22Rv1 (cell line): ENCODE measurements around the gene ISCU.
"Not testable (repeated sequence)": the region's sequence is repeated elsewhere in the genome, so short reads cannot be mapped to it uniquely, and the experiment has no call there.

Experiments
- H3K27ac ChIP-seq: fragments of 450-650 bp; 2 replicates; pipeline ENCODE4 v1.5.1; 2017
- ZFX ChIP-seq: fragments of 450-650 bp; IDR thresholded peaks from 2 replicates; pipeline ENCODE4 v1.6.1; 2017; ENCODE audit warnings: antibody characterized with exemption, borderline replicate concordance
- TF ChIP-seq, protein P1 (sequence below): fragments of 450-650 bp; IDR thresholded peaks from 2 replicates; pipeline ENCODE4 v1.5.1; 2017; ENCODE audit warnings: mild to moderate bottlenecking

The ISCU gene

DNA sequence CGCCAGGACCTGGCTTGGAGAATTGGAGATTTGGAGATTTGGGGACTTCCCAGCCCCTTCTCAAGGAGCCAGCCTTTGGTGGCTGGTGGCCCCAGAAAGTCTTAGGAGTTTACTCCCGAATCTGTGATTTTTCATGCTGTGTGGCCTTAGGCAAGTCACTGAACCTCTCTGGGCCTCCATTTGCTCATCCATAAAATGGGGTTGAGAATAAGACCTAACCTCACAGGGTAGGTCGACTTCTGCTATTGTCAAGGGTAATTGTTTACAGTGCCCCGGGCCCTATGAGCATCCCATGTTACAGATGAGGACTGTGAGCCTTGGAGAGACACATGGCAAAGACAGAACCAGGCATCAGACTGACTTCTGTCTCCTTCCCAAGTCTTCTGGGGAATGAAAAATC is 51.6 kb downstream of the ISCU start:
- TF ChIP-seq ZFX: no peak
- TF ChIP-seq, protein P1, sequence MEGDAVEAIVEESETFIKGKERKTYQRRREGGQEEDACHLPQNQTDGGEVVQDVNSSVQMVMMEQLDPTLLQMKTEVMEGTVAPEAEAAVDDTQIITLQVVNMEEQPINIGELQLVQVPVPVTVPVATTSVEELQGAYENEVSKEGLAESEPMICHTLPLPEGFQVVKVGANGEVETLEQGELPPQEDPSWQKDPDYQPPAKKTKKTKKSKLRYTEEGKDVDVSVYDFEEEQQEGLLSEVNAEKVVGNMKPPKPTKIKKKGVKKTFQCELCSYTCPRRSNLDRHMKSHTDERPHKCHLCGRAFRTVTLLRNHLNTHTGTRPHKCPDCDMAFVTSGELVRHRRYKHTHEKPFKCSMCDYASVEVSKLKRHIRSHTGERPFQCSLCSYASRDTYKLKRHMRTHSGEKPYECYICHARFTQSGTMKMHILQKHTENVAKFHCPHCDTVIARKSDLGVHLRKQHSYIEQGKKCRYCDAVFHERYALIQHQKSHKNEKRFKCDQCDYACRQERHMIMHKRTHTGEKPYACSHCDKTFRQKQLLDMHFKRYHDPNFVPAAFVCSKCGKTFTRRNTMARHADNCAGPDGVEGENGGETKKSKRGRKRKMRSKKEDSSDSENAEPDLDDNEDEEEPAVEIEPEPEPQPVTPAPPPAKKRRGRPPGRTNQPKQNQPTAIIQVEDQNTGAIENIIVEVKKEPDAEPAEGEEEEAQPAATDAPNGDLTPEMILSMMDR: no peak
- H3K27ac ChIP-seq: no peak overlapping the region

DNA sequence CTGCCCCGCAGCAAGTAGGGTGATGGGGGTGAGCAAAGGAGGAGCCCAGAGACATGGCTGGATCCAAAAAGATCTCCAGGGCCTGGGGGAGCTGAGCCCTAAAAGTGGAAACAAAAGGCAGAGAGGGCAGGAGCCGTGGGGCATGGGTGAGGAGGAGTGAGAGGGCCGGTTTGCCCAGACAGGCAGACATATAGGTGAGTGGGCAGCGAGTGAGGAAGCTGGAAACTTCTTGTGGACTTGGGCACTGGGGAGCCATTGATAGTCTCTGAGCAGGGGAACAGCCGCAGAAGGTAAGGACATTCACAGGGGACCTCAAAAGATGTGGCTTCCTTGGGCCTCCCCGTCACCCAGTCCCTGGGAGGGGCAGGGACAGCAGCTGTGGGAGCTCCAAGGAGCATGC is 52.2 kb downstream of the ISCU start:
- no peak overlapping the region for H3K27ac ChIP-seq
- no peak for TF ChIP-seq ZFX
- TF ChIP-seq, protein P1: no peak

DNA sequence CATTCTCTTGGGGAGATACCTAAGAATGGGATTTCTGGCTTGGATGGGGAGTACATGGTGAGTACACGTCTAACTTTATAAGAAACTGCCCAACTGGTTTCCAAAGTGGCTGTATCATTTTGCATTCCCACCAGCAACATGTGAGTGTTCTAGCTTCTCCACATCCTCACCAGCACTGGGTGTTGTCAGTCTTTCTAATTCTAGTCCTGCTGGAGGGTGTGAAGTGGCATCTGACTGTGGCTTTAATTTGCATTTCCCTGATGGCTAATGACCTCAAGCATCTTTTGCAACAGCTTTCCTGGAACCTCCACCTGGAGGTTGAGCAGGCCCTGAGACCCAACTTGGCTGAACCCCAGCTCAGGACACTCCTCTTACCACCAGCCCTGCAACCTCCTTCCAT is 53.5 kb downstream of the ISCU start:
- TF ChIP-seq, protein P1: no peak
- TF ChIP-seq ZFX: no peak

DNA sequence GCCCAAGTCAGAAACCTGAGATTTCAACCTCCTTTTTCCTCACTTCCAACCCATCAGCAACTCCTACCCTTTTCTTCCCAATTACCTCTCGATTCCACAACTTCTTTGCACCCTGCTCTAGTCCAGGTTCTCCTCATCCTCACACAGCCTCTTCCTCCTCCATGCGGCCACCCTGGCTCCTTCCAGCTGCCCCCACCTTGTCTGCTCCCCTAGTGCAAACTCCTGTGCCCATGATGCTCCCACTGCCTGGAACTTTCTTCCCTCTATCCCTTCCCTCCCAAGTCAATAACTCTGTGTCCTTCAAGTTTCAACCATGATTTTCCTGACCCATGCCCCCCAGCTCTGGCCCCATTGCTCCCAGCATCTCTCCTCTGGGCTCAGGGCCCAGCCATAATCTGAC is 54.0 kb downstream of the ISCU start:
- TF ChIP-seq, protein P1: no peak
- TF ChIP-seq ZFX: no peak
- no peak overlapping the region for H3K27ac ChIP-seq

More for the DNA sequence above, 53.5 kb downstream of the ISCU start:
- no peak overlapping the region for H3K27ac ChIP-seq

DNA sequence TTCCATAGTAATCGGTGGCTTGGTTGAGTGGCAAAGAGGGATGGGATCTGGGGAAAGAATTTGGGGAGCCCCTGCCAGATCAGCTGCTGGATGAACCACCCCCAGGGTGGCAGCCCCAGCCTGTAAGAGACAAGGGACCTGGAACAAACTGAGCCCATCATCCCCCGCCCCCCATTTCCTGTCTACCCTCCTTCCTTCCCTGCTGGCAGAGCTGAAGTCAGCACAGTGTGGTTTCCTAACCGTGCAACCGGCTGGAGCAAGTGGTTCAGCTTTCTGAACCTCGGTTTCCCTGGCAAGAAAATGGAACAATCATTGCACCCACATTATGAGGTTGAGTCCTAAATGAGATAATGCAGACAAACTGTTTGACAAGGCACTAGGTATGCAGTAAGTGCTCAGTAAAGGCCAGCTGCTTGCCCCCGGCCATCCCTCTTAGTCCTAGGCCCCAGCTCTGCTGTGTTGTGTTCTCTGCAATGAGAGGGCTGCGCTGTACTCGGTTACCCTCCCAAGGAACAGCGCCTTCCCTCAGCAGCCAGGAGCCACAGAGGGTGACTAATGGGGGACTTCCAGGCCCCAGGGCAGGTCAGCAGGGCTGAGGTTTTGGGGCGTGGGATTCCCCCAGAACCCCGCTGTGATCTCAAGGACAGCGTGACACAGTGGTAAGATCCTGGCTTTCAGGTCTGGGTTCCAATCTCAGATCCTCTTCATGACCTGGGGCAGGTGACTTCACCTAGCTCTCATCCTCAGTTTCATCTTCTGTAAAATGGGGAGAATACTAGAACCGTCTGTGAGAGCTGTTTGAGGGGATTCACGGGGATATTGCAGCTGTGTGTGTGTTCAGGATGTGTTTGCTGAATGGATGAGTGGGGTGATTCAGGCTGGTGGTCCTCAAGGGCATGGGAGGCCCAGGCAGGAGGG is 54.8 kb downstream of the ISCU start:
- TF ChIP-seq ZFX: no peak
- TF ChIP-seq, protein P1: no peak

DNA sequence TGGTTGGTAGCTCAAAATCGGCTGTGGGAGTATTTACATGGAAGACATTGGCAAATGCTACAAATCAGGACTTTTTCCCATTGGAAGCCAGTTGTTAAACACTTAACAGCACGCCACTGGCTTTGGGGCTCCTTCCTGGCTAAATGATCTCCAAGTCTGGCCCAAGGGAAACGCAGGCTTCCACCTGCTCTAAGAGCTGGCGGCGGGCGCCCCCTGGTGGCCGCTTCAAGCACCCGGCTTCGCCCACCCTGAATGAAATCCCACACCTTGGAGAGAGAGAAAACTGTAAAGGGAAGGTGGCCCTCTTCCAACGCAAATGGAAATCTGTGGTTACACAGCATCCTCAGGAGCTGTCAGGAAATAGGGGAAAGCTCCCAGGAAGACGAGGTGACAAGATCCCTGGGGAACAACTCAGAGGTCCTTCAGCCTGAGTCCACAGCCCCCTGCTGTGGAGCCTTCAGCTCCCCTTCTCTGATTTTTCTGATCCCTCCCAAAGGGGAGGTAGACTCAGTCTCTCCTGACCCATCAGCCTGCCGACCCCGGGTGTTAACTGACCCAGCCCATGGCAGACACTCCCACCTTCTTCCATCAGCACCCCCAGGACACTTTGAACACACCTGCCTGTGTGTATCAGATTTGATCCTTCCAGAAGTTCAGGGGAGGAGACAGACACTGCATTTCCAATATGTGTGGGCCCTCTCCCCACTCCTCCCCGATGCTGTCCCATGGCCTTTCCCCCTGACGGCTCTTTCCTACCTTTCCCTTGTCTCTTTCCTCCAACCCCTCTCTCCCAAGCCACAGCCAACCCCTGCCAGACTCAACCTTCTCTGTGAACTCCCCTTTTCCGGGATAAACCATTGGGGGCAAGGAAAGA is 55.9 kb downstream of the ISCU start:
- TF ChIP-seq, protein P1: peak; percentile 100
- TF ChIP-seq ZFX: no peak
- H3K27ac ChIP-seq: no peak overlapping the region

More for the DNA sequence above, 54.8 kb downstream of the ISCU start:
- no peak overlapping the region for H3K27ac ChIP-seq

DNA sequence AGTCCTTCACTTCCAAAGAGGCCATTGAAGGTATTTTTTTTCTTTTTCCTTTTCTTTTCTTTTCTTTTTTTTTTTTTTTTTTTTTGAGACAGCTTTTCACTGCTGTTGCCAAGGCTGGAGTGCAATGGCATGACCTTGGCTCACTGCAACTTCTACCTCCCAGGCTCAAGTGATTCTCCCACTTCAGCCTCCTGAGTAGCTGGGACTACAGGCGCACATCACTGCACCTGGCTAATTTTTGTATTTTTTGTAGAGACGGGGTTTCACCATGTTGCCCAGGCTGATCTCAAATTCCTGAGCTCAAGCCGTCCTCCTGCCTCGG is 56.5 kb downstream of the ISCU start:
- not testable (repeated sequence) for H3K27ac ChIP-seq
